Sigmoid colon (tissue), 7 donors: ENCODE results near the gene CCDC152. TPM values are rescaled to one million over a fixed set of nuclear protein-coding genes. Genes with fewer than 3 reads are reported as not detected.

Source experiments
- DNase-seq: peaks from one replicate; pipeline ENCODE4 v3.0.0-alpha.2; 2019
- H3K27ac ChIP-seq, 4 donors: fragments of 200-600 bp; sonication (generic); one replicate each; pipeline ENCODE4 v1.5.1; 2016 to 2019; ENCODE audit warnings: mild to moderate bottlenecking in 1 of 4
- H3K27me3 ChIP-seq, 3 donors: fragments of 200-600 bp; sonication (generic); one replicate each; pipeline ENCODE4 v1.5.1; 2019; ENCODE audit warnings: mild to moderate bottlenecking in 1 of 3
- H3K36me3 ChIP-seq, 4 donors: fragments of 200-600 bp; sonication (generic); one replicate each; pipeline ENCODE4 v1.5.1; 2016 to 2019
- H3K4me1 ChIP-seq, 4 donors: fragments of 200-600 bp; sonication (generic); one replicate each; pipeline ENCODE4 v1.5.1; 2017 to 2019
- H3K4me3 ChIP-seq, 4 donors: fragments of 200-600 bp; sonication (generic); one replicate each; pipeline ENCODE4 v1.5.1; 2017 to 2019; ENCODE audit warnings: mild to moderate bottlenecking in 2 of 4, moderate library complexity in 1 of 4
- H3K9me3 ChIP-seq, 4 donors: fragments of 200-600 bp in 3 of 4; sonication (generic) in 3 of 4; one replicate each; pipeline versions ENCODE4 v1.5.1 to v1.6.1; 2013 to 2019
- CTCF ChIP-seq, 4 experiments: fragments of 450-650 bp in 3 of 4; fragments of 200-600 bp in 1 of 4; IDR thresholded peaks; one replicate each; pipeline ENCODE4 v1.5.1; 2016 to 2019; ENCODE audit warnings: antibody characterized with exemption in 4 of 4, mild to moderate bottlenecking in 3 of 4, moderate library complexity in 2 of 4
- EP300 ChIP-seq, 4 donors: sonication (generic); formaldehyde crosslinking; IDR thresholded peaks; one replicate each; pipeline ENCODE4 v1.6.1; 2017; ENCODE audit warnings: antibody characterized with exemption in 4 of 4
- POLR2A ChIP-seq, 2 donors: fragments of 450-650 bp; IDR thresholded peaks; one replicate each; pipeline ENCODE4 v1.6.1; 2016; ENCODE audit warnings: antibody characterized with exemption in 2 of 2, mild to moderate bottlenecking in 2 of 2, moderate library complexity in 2 of 2
- POLR2AphosphoS5 ChIP-seq, 4 donors: sonication (generic); formaldehyde crosslinking; IDR thresholded peaks; one replicate each; pipeline ENCODE4 v1.6.1; 2017; ENCODE audit warnings: antibody characterized with exemption in 4 of 4
- WGBS, 2 donors: extraction: QIAGEN DNeasy Blood & Tissue Kit; methylation state at CpG; one replicate each; pipeline ENCODE4 v1.1.7; 2013; 5-methylcytosine and 5-hydroxymethylcytosine counted together
- intact Hi-C: fragments of 100-400 bp; cut with DNase I; formaldehyde crosslinking; loops from one replicate; pipeline ENCODE4 v1.15.1; 2023
- polyA plus RNA-seq, 3 donors: library from polyadenylated mRNA; stranded (reverse); fragments of 200-250 nt; gene quantifications; one replicate each; pipeline ENCODE4 v1.2.3, GENCODE V29; 2013
- total RNA-seq, 4 donors: library from RNA; depleted of rRNA; stranded (reverse); fragments of >200 nt; gene quantifications; one replicate each; pipeline ENCODE4 v1.1.0, GENCODE V29; 2016
- donor health status: healthy with polysubstance abuse.
- donor health status: Bipolar disorder and iron deficiency.
- donor health status: healthy.

The CCDC152 gene
- total and polyA plus RNA-seq, 7 donors = 0.41 to 3.2 (median 1.5) TPM; not detected in 1

DNA sequence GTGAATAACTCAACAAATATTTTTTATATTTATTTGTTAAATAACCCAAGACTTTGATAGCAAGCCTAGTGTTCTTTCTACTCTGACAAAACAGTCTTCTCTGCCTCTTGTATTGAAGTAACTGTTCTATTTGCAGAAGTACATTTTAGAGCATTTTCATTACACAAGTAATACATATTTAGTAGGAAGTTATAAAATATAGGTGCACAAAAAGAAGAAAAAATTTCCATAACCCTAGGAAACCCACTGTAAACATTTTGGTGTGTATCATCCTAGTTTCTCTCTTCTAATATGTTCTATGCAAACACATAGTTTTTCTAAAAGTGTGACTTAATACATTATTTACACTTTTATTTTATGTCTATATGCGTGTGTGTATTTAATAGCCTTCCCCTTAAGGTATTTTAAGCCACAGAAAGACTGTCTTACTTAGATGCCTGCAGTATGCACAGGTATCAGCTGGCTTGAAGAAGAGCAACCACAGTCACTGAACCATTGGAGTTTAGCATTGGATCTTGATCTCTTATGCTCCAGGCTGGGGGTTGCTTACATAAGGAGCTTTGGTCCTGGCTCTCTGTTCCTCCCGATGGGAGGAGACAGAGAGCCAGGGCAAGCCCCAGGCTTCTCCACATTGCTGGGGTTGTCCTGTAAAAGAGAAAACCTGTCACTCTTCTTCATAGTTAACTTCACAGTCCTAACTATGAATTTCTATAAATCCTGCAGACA, 51.3 kb downstream of the CCDC152 start:
- WGBS, 2 donors = 73 to 74% methylated on average over 2 of the region's 2 CpGs
- Histone ChIP-seq H3K27me3 (no peaks in the 10 kb centered on the region), H3K4me1 (peaks cover 0 to 16% (median 8%) of the 10 kb centered on the region in 4 donors), H3K4me3 (peak overlapping the region in 2 of 4 donors; percentile 2 to 51), H3K36me3 (peaks cover 0 to 30% (median 8%) of the 10 kb centered on the region in 4 donors), H3K9me3 (no peaks in the 10 kb centered on the region), H3K27ac (peak overlapping the region in 2 of 4 donors; percentile 1 to 77)
- no peak for DNase-seq
- TF ChIP-seq POLR2A (IDR thresholded peaks at IDR 0.05) = no peak
- TF ChIP-seq EP300 (IDR thresholded peaks at IDR 0.05) = no peak
- no peak for TF ChIP-seq POLR2AphosphoS5 (IDR thresholded peaks at IDR 0.05)
- no peak for TF ChIP-seq CTCF (IDR thresholded peaks at IDR 0.05)
- intact Hi-C loops = loop anchor here (5.0 to 10.0 kb wide), 2 partner anchors 49 to 77 kb away; no protein-coding TSS in a partner anchor

GRCh38 chr5:42808888-42809611, 52.4 kb downstream of the CCDC152 start:
- Histone ChIP-seq H3K4me1 (peaks cover 0 to 16% (median 9%) of the 10 kb centered on the region in 4 donors), H3K27ac (peak overlapping the region in 1 of 4 donors; percentile 77), H3K27me3 (no peaks in the 10 kb centered on the region), H3K9me3 (no peaks in the 10 kb centered on the region), H3K36me3 (peaks cover 0 to 25% (median 8%) of the 10 kb centered on the region in 4 donors), H3K4me3 (peak overlapping the region; percentile 25 to 51 (median 44))
- 84 to 88% methylated on average over 4 of the region's 4 CpGs for WGBS, 2 donors
- no peak for DNase-seq
- intact Hi-C loops = loop anchor here (5.0 to 10.0 kb wide), 2 partner anchors 48 to 76 kb away; no protein-coding TSS in a partner anchor
- TF ChIP-seq CTCF (IDR thresholded peaks at IDR 0.05) = no peak
- no peak for TF ChIP-seq POLR2A (IDR thresholded peaks at IDR 0.05)
- TF ChIP-seq POLR2AphosphoS5 (IDR thresholded peaks at IDR 0.05) = no peak
- TF ChIP-seq EP300 (IDR thresholded peaks at IDR 0.05) = no peak

DNA sequence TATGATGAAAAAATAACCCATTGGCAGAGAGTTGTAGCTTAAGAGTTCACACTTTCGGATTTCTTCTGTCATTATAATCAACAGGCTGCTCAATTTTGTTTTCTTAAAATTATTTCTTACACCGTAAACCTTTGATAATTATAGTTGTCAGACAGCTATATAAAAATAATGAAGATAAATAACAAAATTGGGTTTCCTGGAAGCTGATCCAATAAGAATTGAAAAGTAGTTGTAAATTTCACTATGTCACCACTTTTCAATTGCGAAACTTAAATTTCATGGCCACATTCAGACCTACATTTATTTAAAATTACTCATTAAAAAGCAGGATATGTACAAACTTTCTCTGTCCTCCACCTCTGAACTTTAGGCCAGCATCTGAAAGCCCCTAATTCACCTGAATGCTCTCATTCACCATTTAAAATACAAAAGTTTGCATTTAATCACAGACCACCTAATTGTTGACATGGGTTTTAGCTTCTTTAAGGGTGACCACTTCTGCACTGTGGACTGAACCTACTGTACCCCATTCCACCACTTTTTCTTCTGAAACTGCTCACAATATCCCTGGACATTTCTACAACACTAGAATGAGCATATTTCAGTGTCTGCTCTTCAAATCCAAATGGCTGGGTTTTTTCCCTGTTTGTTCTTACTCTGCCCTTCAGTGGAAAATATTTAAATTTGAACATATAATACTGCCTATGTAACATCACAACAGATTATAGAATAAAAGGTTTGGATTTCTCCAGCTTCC, 54.4 kb downstream of the CCDC152 start:
- Histone ChIP-seq H3K27me3 (no peaks in the 10 kb centered on the region), H3K36me3 (peaks cover 0 to 9% (median 3%) of the 10 kb centered on the region in 4 donors), H3K4me1 (peaks cover 0 to 16% (median 9%) of the 10 kb centered on the region in 4 donors), H3K9me3 (no peaks in the 10 kb centered on the region), H3K27ac (peak overlapping the region; percentile 73 to 77 (median 74)), H3K4me3 (peak overlapping the region; percentile 25 to 51 (median 44))
- no peak for TF ChIP-seq EP300 (IDR thresholded peaks at IDR 0.05)
- no peak for TF ChIP-seq POLR2AphosphoS5 (IDR thresholded peaks at IDR 0.05)
- no peak for TF ChIP-seq POLR2A (IDR thresholded peaks at IDR 0.05)
- no peak for TF ChIP-seq CTCF (IDR thresholded peaks at IDR 0.05)
- WGBS, 2 donors = 73 to 81% methylated on average over 3 of the region's 3 CpGs
- DNase-seq = no peak
- intact Hi-C loops = no loop called here

- Histone ChIP-seq H3K9me3 (no peaks in the 10 kb centered on the region), H3K36me3 (peaks cover 0 to 1% (median 0%) of the 10 kb centered on the region in 4 donors), H3K27me3 (no peaks in the 10 kb centered on the region), H3K4me3 (peak within 1 kb of the TSS; percentile 25 to 51 (median 44)), H3K4me1 (peaks cover 0 to 16% (median 9%) of the 10 kb centered on the region in 4 donors), H3K27ac (peak within 1 kb of the TSS; percentile 73 to 77 (median 74))
- TF ChIP-seq EP300 (IDR thresholded peaks at IDR 0.05) = no peak
- peak; percentile 61 to 85 for TF ChIP-seq POLR2A (IDR thresholded peaks at IDR 0.05)
- no peak for TF ChIP-seq CTCF (IDR thresholded peaks at IDR 0.05)
- peak; percentile 81 to 92 (median 89) for TF ChIP-seq POLR2AphosphoS5 (IDR thresholded peaks at IDR 0.05)
- WGBS, 2 donors = 18 to 28% methylated on average over 8 of the region's 8 CpGs
- intact Hi-C loops = no loop called here
- peak; percentile 81 for DNase-seq
These were observed 55.2 kb downstream of the CCDC152 start, which contains the start of gene SELENOP for GRCh38 chr5:42811591-42812446. SELENOP (minus strand) TSS chr5:42811892; CDS start chr5:42808353, 3,539 bp downstream.
